HEK293T (cell line): ENCODE results near the gene CFAP251.

Source experiments
- BHLHE40 ChIP-seq: fragments of 450-650 bp; IDR thresholded peaks from 2 replicates; pipeline ENCODE4 v1.6.1; 2016; ENCODE audit warnings: mild to moderate bottlenecking, moderate library complexity, borderline replicate concordance
- FOXA1 ChIP-seq: fragments of 450-650 bp; IDR thresholded peaks from 2 replicates; pipeline ENCODE4 v1.6.1; 2016; ENCODE audit warnings: mild to moderate bottlenecking
- L3MBTL2 ChIP-seq: fragments of 450-650 bp; conservative IDR thresholded peaks from 2 replicates; pipeline ENCODE4 v1.6.1; 2016; ENCODE audit warnings: mild to moderate bottlenecking
- LEF1 ChIP-seq: fragments of 450-650 bp; IDR thresholded peaks from 2 replicates; pipeline ENCODE4 v1.6.1; 2017; ENCODE audit warnings: mild to moderate bottlenecking, borderline replicate concordance
- SP1 ChIP-seq: fragments of 450-650 bp; IDR thresholded peaks from 2 replicates; pipeline ENCODE4 v1.6.1; 2017
- TARDBP ChIP-seq: fragments of 450-650 bp; IDR thresholded peaks from 2 replicates; pipeline ENCODE4 v1.6.1; 2016
- TF ChIP-seq, protein P1 (sequence below): fragments of 450-650 bp; IDR thresholded peaks from 2 replicates; pipeline ENCODE4 v1.6.1; 2016

DNA sequence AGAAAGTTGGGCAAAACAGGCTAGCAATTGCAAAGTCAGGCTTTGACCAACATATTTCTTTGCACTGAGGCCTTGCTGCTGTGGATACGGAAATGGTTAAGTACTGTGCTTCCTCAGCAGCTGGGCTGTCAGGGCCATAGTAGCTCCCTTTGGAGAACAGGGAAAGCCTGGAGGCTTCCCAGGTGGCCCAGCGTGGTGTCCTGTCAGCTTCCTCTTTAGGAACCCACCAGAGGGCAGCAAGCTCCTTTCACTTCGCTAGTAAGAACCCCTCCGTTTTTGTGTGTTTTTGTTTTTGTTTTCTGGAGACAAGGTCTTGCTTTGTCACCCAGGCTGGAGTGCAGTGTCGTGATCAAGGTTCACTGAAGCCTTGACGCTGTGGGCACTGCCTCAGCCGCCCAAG, 1.7 kb upstream of the CFAP251 start:
- no peak for TF ChIP-seq BHLHE40
- no peak for TF ChIP-seq LEF1
- no peak for TF ChIP-seq FOXA1
- no peak for TF ChIP-seq SP1
- TF ChIP-seq, protein P1, sequence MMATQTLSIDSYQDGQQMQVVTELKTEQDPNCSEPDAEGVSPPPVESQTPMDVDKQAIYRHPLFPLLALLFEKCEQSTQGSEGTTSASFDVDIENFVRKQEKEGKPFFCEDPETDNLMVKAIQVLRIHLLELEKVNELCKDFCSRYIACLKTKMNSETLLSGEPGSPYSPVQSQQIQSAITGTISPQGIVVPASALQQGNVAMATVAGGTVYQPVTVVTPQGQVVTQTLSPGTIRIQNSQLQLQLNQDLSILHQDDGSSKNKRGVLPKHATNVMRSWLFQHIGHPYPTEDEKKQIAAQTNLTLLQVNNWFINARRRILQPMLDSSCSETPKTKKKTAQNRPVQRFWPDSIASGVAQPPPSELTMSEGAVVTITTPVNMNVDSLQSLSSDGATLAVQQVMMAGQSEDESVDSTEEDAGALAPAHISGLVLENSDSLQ, result no peak
- no peak for TF ChIP-seq L3MBTL2
- no peak for TF ChIP-seq TARDBP
